Tibial nerve (tissue), 4 donors: ENCODE results near the gene TRAP1.

Experiments
- CTCF ChIP-seq, 5 experiments: fragments of 200-600 bp in 3 of 5; fragments of 450-650 bp in 2 of 5; sonication (generic) in 3 of 5; IDR thresholded peaks; one replicate each; pipeline ENCODE4 v1.5.1; 2016 to 2019; ENCODE audit warnings: antibody characterized with exemption in 5 of 5, mild to moderate bottlenecking in 3 of 5, moderate library complexity in 2 of 5
- EP300 ChIP-seq, 2 donors: sonication (generic); formaldehyde crosslinking; IDR thresholded peaks; one replicate each; pipeline ENCODE4 v1.6.1; 2017; ENCODE audit warnings: antibody characterized with exemption in 2 of 2, mild to moderate bottlenecking in 1 of 2
- POLR2A ChIP-seq, 2 donors: fragments of 450-650 bp; IDR thresholded peaks; one replicate each; pipeline ENCODE4 v1.6.1; 2017; ENCODE audit warnings: antibody characterized with exemption in 2 of 2, mild to moderate bottlenecking in 2 of 2, moderate library complexity in 2 of 2

DNA sequence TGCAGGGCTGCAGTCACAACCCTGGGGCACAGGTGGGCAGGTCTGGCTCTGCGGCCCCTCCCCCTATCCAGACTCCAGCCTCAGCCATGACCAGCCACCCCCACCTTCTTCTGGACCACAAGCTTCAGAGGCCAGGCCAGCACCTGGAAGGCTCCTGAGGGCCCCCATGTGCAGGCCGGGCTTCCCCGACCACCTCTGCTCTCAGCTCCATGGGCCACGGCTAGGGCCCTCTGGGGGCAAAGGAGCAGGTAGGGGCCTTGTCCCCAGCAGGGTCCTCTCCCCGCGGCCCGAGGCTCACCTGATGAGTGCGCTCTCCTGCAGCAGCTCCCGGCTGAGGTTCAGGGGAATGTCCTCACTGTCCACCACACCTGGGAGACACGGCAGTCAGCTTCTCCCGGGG lies 45.9 kb downstream of the TRAP1 start:
- no peak for TF ChIP-seq CTCF (IDR thresholded peaks at IDR 0.05)
- TF ChIP-seq POLR2A (IDR thresholded peaks at IDR 0.05) = no peak
- no peak for TF ChIP-seq EP300 (IDR thresholded peaks at IDR 0.05)
